ENCODE results near the gene PCNA.
"Not testable (repeated sequence)": the region's sequence is repeated elsewhere in the genome, so short reads cannot be mapped to it uniquely, and the experiment has no call there.

PCNA gene

DNA sequence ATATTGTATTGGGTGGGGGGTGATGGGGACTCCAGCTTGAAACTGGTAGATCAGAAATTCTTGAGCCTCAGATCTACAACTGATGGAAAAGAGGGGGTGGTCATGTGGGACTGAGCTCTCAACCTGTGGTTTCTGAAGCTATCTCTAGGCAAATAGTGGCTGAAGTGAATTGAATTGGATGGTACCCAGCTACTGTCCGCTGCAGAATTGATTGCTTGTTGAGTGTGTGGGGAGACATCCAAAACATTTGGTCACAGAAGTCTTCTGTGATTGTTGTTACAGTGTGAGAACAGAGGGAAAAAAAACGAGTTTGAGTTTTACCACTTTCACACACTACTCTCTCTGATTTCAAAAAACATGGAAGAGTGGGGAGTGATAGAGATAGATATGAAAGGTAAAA is 21.9 kb upstream of the PCNA start:
- no peak for DNase-seq

DNA sequence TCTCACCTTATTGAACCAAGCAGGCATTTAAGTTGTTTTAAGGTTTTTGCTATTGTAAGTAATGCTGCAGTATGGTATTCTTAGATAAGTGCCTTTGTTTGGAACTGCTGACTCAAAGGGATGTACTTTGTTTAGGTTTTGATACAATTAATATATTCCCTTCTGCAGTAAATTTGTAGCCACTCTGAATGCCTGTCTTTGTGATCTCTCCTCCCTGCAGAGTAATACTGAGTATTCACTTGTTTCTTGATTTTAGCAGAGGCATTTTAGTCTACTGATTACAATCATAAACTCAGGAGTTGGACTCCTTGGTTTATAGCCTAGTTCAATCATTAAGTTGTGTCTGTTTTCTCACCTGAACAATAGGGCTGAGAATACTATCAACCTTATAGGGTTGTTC is 20.4 kb upstream of the PCNA start:
- no peak for DNase-seq

DNA sequence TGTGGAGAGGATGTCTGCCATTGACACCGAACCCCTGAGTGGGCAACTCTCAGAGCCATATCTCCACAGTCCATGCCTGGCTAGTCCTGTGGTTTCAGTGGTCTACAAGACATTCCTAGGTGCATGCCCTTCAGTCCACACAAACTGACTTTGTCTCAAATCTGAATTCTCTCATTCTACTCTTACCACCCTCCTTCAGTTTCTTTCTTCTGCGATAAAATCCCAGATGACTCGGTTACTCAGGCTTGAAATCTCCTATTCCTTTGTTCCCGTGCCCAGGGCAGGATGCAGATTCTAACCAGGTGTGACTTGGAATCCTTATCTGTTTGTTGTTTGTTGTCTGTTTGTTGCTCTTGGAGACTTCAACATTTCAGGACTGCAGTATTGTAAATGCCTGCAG is 16.3 kb upstream of the PCNA start:
- DNase-seq, result no peak

DNA sequence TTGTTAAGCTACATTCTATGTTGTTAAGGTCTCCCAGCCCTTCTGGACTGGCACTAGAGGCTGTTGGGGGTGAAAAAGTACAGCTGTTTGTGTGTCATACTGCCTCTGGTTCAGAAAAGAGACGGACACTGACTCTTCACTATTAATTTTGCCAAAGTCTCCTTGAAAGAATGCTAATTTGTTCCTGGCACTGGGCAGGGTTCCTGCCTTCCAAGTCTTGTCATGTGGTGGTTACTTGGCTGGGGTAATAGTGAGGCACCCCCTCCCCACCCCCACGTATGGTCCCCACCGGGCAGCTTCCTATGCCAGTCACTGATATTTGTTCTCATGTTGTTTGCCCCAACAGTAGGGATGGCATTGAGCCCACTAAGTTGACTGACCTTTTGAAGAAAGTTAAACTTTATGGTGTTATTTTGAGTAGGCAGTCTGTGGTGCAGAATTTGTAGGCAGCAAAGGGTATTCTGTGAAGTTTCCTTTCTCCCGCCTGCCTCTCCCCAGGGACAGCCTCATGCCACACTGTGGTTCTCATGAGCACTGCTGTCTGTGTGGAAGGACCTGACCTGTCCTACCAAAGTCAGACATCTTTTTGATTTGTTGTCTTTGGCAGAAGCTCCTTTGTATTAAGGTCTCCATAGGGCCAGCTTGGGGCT is 15.7 kb upstream of the PCNA start:
- no peak for DNase-seq

DNA sequence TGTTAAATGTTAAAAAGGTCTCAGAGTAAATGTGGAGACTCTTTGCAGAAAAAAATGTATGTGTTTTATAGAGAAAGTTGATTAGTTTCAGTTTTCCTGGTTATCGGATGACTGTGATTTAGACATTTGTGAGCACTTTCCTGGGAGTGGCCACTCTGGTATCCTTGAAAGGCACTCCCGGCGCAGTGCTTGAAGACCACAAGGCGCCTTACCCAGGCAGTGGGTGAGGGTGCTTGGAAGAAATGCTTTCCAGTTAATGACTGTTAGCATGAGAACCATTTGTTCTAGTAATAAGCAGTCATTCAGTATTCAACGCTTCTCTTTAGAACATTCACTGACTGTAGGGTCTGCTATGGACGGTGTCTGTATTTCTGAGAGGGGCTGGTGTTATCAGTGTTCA is 14.2 kb upstream of the PCNA start:
- DNase-seq, result no peak

DNA sequence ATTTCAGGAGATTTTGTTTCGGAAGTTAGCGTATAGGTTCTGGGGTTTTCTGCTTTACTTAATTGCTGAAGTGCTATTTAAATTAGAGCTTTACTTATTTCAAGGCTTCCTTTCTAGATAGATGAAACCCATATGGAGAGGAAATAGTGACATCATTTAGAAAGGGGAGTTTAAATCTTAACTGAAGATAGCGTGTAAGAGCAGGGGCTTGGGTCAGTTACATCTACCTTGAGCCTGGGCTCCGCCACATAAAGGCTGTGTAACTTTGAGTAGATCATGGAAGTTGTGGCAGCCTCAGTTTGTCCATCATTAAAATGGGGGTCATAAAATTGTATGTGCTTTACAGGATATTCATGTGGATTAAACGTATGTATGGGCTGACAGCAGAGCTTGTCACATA is 11.7 kb upstream of the PCNA start:
- DNase-seq, result no peak

DNA sequence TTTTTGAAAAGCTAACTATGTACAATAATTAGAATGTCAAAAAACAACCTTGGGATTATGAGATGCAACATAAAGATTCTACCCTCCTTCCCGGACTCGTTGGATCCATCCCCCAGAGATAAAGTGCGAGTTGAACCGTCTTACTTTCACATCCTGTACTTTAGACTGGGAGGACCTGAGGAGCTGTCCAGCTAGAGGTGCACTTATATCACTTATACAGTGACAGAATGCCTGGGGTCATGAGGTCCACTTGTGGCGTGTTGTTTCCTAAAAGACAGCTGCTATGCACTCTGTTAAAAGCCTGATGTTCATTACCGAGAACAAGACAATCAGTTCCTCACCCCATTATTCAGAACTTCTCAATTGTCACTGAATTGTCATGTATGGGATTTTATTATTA is 9.1 kb upstream of the PCNA start:
- no peak for DNase-seq

DNA sequence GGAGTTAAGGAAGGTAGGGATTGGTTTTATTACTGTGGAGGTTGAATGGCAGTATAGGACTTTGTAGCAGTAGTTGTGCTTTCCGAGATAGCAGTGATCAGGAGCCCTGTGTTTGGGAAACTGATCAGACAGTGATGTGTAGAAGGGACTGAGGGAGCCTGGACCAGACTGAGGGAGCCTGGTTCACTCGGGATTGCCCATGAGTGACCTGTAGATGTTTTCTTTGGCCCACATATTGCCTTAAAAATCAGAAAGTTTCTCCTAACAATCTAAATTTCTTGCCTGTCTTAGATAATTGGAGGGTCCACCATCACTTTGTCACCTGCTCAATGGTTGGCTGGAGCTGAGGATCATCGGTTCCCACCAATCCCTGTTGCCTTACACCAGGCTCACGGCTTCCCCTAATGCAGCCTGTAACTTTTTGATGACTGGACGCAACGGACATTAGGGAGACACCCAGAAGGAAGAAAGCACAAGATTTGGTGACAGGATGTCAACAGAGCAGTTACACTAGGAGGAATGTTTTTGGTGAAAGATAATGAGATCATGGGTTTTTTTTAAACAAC is 8.2 kb upstream of the PCNA start:
- DNase-seq, result no peak

DNA sequence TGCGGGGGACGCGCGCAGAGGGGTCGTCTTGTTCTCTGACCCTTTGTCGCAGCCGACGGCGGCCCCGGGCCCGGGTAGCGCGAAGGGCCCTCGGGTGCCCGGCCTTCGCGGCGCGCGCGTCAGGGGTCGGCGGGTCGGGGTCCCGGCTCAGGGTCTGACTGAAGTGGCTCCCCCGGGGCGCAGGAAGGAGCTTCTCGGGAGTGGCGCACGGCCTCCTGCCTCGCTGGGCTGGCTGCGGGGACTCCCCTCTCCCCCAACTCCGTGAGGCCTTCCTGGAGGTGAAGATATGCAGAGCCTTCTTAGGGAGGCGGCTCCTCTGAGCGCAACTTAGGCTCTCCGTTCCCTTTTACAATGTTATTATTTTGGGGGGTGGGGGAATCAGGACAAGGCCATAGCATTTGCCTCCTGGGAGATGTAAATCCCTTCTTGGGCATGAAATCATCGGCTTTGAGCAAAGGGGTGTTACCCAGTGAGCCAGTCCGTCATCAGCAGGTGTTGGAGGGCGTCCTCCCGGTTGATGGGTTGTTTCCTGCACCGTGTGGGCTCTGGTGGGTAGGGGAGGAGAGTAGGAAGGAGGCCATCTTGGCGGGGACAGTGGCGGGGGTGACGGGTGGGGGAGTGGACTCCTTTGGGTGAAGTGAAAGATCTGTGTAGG is 7.6 kb upstream of the PCNA start:
- DNase-seq, result peak; percentile 21

DNA sequence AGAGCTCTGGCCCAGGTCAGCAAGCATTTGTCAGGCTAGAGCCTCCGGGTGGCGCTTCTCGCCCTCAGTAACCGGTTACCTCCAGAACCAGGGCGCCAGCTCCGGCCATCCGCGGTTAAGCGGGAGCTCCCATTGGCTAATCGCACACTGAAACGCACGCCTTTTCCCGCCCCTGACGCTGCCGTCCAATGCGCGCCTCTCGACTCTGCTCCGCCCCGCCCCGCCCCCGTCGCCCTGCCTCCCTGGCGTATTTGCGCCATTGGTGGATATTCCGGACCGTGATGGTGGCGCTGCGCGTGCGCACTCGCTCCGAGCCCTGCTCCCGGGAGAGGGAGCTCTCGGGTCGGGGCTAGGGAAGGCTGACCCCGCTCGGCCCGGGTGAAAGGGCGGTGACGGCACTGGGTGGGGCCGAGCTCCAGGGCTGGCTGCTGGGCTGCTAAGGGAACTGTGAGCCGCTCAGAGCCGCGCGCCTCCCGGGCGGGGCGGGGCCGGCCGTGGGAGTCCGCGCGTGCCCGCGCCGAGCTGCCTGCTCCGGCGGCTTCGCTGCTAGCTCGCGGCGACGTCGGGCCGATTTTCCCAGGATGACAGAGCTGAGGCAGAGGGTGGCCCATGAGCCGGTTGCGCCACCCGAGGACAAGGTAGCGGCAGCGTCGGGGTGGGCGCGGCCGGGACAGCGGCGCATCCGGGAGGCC is 6.9 kb upstream of the PCNA start, which contains the start of gene CDS2:
Gene CDS2, plus strand, starts transcription at position 497 of the 692 bp plus-strand sequence. Its CDS starts 85 bp downstream, at position 582.
- DNase-seq, result peak; percentile 87

DNA sequence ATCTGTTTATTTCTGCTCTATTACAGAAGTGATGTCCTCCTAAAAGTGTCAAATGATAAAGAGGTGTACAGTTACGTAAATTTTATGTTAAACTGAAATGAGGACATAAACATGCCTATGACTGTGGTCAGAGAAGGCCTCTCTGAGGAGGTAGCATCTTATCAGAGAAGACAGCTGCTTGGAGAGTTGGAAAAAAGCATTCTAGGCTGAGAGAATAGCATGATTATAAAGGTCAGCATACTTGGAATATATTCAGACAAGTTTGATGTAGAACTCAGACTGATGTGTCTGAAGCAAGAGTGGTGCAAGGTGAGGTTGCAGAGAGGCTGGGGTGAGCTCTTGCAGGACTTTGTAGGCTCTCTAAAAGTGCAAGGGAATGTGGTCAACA is 3.1 kb upstream of the PCNA start:
- DNase-seq, result no peak

DNA sequence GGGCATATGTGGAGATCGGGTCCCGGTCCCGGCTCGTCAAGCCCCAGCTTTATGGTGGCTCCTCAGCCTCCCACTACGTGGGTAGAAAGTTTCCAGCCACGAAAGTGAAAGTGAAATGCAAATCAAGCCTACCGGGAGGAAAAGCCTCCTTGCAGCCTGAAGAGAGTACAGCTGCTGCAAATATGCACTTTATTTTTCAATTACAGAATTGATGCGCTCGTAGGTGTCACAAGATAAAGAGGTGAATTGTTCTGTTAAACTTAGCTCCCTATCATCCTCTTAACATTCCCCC is 373 bp upstream of the PCNA start:
- no peak for DNase-seq

DNA sequence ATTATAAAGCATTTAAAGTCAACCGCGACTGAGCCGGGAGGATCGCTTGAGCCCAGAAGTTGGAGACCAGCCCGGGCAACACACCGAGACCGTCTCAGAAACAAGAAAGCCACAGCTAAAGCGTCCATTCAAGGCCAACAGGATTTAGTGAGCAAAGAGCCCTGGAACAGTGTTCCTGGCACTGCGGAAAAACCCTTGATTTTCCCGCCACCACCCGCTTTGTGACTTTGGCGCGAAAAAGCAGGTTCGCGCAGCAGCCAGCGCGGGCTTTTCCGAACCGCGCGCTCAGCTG is 669 bp downstream of the PCNA start:
- DNase-seq, result no peak

DNA sequence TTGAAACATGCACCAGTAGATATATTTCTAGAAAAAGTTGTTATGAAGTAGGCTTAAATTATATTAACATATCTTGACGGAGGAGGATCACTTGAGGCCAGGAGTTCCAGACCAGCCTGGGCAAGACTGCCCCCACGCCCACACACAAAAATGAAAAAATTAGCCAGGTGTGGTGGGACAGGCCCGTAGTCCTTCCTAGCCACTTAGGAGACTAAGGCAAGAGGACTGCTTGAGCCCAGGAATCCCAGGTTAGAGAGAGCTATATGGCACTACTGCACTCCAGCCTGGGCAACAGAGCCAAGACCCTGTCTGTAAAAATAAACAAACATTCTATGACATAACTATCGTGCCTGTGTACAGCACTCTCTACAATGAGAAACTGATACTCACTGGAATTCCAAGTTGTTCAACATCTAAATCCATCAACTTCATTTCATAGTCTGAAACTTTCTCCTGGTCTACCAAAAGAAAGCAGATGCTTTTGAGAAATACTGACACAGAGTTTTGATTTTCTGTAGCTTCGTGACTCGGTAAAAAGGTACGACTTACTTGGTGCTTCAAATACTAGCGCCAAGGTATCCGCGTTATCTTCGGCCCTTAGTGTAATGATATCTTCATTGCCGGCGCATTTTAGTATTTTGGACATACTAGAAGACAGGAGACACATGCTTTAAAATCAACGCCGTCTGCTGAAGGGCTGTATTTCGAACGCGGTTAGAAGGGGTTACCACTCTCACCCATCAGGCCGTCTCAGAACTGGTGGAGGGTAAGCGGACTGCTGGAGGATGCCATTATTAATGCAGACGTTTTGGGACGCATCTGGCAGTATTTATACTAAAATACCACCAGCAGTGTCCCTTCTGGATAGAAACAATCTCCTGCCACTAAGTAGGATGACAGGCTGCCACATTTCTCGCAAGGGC is 1.3 kb downstream of the PCNA start:
- no peak for DNase-seq

DNA sequence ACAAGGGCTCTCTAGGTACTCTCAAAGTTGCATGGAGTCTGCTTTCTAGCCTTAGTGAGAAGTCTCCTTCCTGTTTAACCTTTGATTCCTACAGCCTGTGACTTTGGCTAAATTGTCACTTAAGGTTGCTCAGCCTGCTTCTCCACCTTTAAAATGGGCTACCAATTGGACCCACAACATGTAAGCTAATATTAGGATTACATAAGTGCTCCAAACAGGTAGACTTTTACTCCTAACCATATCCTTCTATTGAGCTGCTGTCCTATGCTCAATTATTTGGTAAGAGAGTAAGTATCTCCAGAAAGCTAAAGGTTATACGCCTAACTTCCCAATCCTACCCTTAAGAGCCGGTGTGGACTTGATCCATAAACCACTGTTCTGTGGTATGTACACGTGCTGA is 2.9 kb downstream of the PCNA start:
- no peak for DNase-seq

DNA sequence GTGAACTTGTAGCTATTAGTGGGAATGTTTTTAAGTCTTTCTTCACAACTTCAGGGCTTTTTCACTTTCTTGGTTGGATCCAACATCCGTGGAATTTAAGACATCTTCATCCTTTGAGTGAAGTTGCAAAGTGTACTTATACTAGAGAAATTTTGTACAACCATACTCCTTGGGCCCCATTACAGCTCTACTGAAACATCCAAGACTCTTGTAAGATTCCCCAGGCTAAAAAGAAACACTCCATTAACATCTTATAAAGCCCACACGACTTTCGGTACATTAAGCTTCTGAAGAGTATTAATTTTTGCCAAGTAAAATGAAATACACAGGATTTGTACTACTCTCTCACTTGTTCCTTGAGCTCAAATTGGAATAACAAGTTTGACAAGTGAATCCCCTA is 5.4 kb downstream of the PCNA start:
- DNase-seq, result no peak

DNA sequence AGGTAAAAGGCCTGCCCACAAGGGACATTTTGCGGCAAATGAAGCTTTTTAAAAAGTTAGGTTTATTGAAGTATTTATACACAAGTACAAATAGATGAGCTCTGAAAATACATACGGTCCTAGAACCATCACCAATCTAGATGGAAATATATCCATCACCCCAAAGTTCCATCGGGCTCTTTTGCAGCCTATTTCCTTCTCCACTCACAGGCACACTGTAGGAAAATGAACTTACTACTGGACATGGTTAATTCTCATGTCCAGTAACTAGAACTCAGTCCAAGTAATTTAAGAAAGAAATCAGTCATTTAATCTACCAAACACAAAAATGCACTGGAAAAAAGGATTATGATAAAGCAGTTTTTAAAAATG is 6.2 kb downstream of the PCNA start:
- no peak for DNase-seq

DNA sequence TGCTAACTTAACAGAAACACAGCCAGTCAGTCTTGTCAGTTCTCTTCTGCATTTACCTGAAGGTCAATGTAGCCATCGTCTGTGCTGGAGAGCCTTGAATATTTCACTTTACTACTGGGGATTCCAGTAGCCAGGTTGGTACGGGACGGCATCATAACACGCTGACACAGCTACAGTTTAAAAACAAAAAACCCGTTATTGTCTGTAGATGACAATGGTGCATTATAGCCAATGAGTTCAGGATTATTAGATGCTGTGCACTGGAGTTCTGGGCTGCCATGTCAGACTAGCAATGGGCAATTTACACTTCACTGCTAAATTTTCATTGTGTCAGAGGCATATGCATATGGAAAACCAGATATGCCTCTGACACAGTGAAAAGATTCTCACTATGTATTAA is 10.5 kb downstream of the PCNA start:
- DNase-seq, result no peak

DNA sequence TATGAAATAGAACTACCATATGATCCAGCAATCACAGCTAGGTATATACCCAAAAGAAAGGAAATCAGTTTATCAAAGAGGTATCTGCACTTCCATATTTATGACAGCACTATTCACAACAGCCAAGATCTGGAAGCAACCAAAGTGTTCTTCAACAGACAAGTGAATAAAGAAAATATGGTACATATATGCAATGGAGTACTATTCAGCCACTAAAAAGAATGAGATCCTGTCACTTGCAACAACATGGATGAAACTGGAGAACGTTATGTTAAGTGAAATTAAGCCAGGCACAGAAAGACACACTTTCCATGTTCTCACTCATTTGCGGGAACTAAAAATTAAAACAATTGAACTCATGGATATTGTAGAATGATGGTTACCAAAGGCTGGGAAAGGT is 15.3 kb downstream of the PCNA start:
- DNase-seq, result no peak

DNA sequence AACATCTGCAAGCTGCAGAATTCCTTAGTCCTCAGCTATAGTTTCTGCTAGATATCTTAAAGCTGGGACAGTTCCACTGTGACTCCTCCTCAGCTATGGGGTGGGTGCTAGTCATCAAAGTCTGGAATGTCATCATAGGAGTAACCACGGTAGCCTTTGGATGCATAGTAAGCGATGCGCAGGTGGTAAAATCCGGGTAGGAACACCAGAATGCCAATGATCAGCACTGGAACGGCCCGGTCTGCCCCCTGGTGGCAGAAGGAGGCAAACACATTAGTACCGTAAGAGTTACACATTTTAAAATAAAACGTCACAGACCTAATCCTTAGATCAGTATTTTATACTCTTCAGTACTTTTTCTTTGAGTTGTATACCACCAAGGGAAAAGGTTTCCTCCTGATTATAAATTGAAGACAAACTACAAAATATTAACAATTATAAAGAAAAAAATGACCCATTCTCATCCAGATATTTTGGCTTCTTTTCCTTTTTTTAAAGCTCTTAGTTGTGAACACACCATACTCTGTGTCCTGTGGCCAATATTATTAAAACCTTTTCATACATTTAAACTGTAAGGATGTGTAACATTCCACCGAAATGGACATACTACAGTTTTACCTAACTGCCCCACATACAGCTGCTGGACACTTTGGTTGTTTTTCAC is 18.9 kb downstream of the PCNA start:
- peak; percentile 9 for DNase-seq

DNA sequence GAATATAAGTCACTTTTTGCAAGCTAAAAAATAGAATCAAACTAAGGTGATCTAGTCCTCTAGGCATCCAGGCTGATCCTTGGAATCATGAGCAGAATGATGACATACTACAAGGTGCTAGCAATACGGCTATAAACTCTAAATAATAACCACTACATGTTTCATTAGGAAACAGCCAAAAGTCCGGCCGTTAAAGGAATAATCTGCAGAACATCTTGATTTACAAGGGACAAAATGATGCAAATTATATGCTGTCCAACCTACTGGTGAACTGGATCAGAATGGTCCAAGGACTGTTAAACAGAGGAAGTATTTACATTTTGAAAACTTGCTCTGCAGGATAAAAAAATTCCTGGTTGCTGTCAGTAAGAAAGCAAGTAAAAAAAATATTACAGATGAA is 19.8 kb downstream of the PCNA start:
- not testable (repeated sequence) for DNase-seq

DNA sequence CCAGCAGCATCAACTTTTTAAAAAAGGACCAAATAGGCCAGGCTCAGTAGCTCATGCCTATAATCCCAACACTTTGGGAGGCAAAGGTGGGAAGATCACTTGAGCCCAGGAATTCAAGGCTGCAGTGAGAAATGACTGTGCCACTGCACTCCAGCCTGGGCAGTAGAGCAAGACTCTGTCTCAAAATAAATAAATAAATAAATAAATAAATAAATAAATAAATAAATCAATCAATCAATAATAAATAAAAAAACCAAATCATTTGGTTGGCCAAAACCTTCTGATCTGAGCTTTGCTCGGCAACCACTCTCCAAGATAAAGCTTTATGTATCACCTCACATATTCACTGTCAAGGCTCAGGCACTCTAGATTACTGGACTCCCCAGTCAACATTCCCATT is 20.7 kb downstream of the PCNA start:
- not testable (repeated sequence) for DNase-seq

DNA sequence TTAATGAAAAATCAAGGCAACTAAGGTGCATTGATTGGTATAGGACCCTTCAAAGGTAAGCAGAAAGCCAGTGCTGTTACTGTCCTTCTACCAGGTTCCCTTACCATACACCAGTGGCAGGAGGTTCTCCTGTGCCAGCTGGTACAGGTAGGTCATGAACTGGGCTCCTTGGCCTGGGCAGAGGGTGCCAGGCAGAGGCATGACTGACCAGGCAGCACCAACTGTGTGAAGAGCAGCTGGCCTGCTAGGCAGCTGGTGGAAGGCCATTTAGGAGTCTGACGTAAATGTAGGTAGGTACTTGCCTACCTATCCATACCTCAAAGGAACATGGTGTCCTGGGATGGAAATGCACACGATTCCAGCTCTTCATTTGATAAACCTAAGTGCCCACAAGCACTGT is 23.3 kb downstream of the PCNA start:
- no peak for DNase-seq
